DMS 273 (cell line): ENCODE measurements around the gene RPL10A.

Experiments used
- DNase-seq: peaks from one replicate; lab custom pipeline; 2025; ENCODE audit not compliant: unreplicated experiment; lab: John Stamatoyannopoulos, UW

The RPL10A gene

GRCh38 chr6:35474131-35474941 is 6.1 kb downstream of the RPL10A start:
- DNase-seq: peak; percentile 83

DNA sequence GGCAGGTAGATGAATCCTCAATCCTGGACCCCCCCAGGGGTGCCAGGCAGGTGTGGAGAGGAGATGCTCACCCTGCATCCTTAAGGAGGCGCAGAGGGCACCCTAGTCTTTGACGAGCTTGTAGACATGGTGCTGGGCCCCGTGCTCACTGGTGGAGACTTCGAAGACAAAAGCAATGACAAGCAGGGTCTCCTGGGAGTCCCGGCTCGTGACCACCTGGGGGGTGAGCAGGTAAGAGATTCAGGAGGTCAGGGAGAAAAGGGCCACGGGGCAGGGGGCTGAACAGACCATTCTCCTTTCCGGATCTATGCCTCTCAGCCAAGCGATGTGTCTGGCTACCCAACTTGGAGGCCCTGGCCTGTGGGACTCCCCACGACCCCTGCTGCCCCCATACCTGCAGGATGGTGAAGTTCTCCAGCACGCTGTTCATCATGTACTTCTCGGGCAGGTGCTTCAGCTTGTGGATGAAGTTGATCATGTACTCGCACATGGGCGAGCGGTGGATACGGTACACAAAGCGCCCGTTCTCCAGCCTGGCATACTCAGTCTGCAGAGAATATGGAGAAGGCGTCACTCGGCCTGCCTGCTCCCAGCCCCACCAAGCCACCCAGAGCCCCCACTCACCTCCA is 6.9 kb downstream of the RPL10A start:
- peak; percentile 71 for DNase-seq

DNA sequence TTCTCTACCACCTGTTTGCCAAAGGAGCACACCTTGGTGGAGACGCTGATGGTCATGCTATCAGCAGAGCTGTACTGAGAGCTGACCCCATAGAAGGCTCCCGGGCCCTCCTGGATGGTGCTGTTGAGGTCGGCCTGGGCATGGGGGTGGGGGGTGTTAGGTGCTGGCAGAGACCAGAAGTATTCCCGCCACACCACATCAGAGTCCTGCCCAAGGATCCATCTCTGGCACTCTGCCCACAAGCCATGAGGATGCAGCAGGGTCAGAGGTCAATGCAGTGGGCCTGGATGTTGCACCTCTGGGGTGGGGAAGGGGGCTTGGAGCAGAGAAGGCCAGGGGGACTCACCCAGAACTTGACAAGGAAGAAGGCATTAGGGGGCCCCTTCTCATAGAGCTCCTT is 7.4 kb downstream of the RPL10A start:
- DNase-seq: peak; percentile 71

- peak; percentile 71 for DNase-seq
Measured at GRCh38 chr6:35476004-35476403, 7.8 kb downstream of the RPL10A start.

- no peak for DNase-seq
Measured at GRCh38 chr6:35477028-35477427, 8.8 kb downstream of the RPL10A start.

GRCh38 chr6:35477551-35478179 is 9.5 kb downstream of the RPL10A start:
- peak; percentile 32 for DNase-seq

GRCh38 chr6:35478259-35478658 is 10.1 kb downstream of the RPL10A start:
- no peak for DNase-seq

- DNase-seq: no peak
Measured at GRCh38 chr6:35480176-35480575, 12.0 kb downstream of the RPL10A start.

GRCh38 chr6:35481226-35481625 is 13.0 kb downstream of the RPL10A start:
- no peak for DNase-seq

GRCh38 chr6:35483062-35483461 is 14.9 kb downstream of the RPL10A start:
- DNase-seq: no peak

DNA sequence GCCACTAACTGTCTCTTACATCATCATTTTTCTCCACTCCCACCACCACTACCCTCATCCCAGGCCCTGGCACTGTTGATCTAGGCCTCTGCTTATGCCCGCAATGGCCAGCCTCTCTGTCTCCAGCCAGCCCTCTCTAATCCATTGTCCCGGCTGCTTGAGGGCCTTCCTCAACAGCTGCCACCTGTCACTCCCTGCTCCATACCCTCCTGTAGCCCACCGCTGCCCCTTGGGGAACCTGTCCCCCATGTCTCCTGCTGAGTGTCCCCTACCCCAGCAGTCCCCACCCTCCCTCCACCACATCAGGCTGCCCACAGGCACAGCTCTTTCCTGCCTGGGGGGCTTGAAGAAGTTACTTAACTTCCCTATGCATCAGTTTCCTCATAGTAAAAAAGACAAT is 15.3 kb downstream of the RPL10A start:
- no peak for DNase-seq

DNA sequence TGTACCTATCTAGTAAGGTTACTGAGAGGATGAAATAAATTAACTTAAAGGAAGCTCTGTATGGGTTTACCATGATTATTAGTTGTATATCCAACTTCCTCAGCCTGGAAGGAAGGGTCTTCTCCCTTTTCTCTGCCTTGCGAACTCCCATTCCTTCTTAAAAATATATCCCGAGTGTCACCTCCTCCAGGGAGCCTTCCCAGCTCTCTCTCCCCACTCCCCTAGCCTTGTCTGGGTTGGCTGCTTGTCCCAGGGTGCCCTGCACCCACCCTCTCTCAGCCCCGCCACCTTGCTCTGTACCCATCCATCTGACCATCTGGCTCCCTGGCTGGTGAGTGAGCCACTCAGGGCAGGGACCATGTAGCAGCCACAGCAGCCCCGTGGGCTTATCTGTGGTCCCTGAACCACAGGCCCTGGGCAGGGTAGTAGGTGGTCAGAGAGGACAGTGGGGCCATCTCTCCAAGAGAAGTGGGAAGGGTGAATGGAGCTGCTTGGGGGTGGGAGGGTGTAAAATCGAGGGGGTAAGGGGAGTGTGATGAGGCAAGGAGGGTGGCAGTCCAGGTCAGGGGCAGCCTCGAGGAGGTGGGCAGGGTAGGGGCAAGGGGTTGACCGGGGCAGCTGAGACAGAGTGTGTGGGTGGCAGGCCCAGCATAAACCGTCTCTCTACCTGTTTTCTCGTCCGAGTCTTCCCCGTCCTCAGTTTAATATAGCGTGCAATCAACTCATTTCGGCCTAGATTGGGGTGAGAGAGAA is 15.9 kb downstream of the RPL10A start:
- peak; percentile 55 for DNase-seq

GRCh38 chr6:35484921-35485392 is 16.8 kb downstream of the RPL10A start:
- no peak for DNase-seq

- DNase-seq: no peak
Measured at GRCh38 chr6:35485402-35485877, 17.2 kb downstream of the RPL10A start.

- DNase-seq: no peak
Measured at GRCh38 chr6:35486005-35486925, 18.1 kb downstream of the RPL10A start.

- peak; percentile 85 for DNase-seq
Measured at GRCh38 chr6:35487658-35488516, 19.7 kb downstream of the RPL10A start.

DNA sequence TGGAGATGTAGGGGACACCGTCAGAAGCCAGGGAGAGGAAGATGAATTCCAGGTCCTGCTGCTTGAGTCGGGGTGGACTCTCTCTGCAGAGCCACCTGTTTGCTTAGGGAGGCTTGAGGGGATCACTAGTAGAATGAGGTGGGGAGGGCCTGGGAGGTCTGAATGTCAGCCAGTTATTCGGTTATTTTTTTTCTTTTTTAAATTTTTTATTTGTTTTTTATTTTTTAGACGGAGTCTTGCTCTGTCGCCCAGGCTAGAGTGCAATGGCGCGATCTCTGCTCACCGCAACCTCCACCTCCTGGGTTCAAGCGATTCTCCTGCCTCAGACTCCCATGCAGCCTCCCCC is 20.3 kb downstream of the RPL10A start:
- DNase-seq: no peak

- no peak for DNase-seq
Measured at GRCh38 chr6:35489066-35489465, 20.9 kb downstream of the RPL10A start.
